Airway epithelial cell (primary cell): ENCODE results near the gene SDHAF1. TPM values are rescaled to one million over a fixed set of nuclear protein-coding genes. Genes with fewer than 3 reads are reported as not detected.

ENCODE experiments used
- total RNA-seq: library from RNA; depleted of rRNA; stranded (reverse); fragments of >200 nt; gene quantifications from 2 replicates; pipeline ENCODE4 v1.2.3, GENCODE V29; 2015

SDHAF1 gene
- total RNA-seq: 34.6 and 81.5 TPM in 2 replicates

GRCh38 chr19:35995048-35995993, at the start of gene SDHAF1:
SDHAF1 (plus strand) TSS chr19:35995188; CDS start chr19:35995275, 87 bp downstream.

DNA sequence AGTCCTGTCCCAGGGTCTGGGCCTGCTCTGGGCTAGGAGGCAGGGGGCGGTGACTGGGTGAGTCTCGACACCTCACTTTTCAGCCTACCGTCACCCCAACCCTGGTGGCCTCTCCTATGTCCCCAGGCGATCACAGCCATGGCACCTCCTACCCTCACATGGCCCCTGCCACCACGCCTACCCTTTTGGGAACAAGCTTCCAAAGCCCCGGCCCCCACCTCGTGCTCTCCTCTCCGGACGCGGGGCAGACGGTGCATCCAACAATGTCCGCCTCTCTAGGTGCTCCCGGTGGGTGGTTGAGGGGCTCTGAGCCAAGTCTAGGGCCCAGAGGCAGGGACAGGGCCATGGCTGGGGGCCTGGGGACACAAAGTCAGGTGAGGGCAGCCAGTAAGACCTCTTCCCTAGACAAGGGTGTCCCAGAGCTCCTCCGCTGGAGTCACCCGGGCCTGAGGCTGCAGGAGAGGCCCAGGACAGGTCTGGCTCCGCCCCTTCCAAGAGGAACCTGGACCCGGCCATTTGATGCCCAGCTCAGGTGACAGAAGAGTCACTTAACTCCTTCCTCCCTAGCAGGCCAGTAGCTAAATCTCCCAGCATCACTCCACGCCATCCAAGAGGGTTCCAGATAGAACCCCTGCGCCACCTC, 13.5 kb downstream of the SDHAF1 start, which contains the start of gene SYNE4:
Gene SYNE4 (minus strand): TSS at position 478 of the 643 bp plus-strand sequence. CDS start 132 bp downstream, at position 346.

GRCh38 chr19:36014012-36014924, 19.3 kb downstream of the SDHAF1 start, which contains the start of gene ALKBH6:
ALKBH6 (minus strand) TSS chr19:36014213; CDS start chr19:36013397, 816 bp downstream.

DNA sequence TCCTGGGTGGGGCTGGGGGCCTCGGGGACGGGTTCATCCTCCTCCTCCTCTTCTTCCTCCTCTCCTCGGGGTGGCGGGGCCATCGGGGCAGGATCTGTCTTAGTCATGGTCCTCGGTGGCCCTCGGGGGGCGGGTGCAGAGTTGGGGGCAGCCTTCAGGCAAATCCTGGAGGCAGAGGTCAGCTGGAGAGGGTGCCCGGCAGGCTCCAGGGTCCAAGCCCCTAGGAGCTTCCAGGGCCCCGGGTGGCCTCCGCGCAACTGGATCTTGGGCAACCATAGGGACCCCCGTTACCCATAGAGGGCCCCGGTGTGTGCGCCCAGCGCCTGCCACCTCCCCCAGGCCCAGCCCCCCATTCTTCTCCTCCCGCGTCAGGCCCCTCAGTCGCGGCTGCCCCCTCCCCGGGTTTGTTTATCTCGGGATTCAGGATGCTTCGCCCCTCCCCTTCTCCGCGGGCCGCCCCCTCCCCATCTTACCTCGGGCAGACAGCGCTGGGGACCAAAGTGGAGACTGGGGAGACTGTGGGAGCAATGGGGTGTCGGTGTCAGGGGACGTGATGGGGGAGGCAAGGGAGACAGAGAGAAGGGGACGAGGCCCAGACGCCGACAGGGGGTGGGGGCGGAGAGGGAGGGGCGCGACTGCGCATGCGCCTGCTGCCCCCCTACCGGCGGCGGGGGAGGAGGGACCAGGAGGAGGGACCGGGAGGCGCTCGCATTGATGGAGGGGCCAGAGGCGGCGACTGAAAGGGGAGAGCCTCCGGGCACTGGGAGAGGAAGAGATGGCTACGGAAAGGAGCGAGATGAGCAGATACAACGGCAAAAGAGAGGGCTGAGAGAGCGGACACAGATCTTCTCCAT, 37.5 kb downstream of the SDHAF1 start, which contains the start of gene CLIP3:
Gene CLIP3 (minus strand): TSS at position 623 of the 854 bp plus-strand sequence. CDS start 516 bp downstream, at position 107.

Other genes with a start within 250 kb of the SDHAF1 start
- 7.9 and 9.1 TPM in 2 replicates for gene U2AF1L4, start 249.8 kb upstream of the SDHAF1 start, total RNA-seq
- gene PSENEN, start 249.5 kb upstream of the SDHAF1 start, total RNA-seq: 45.9 and 62.3 TPM in 2 replicates
- 10.4 and 43.5 TPM in 2 replicates for gene LIN37, start 246.6 kb upstream of the SDHAF1 start, total RNA-seq
- 0.35 TPM in 1 of 2 replicates, not detected in the other for gene HSPB6, start 238.2 kb upstream of the SDHAF1 start, total RNA-seq
- gene PROSER3, start 237.0 kb upstream of the SDHAF1 start, total RNA-seq: 6.5 and 19.5 TPM in 2 replicates
- gene ARHGAP33, start 219.6 kb upstream of the SDHAF1 start, total RNA-seq: 5.6 and 7.5 TPM in 2 replicates
- not detected in 2 replicates for gene PRODH2, start 182.3 kb upstream of the SDHAF1 start, total RNA-seq
- not detected in 2 replicates for gene NPHS1, start 142.7 kb upstream of the SDHAF1 start, total RNA-seq
- gene KIRREL2, start 138.3 kb upstream of the SDHAF1 start, total RNA-seq: 0.14 TPM in 1 of 2 replicates, not detected in the other
- 1.9 and 2.8 TPM in 2 replicates for gene APLP1, start 126.6 kb upstream of the SDHAF1 start, total RNA-seq
- 4.8 and 21.3 TPM in 2 replicates for gene NFKBID, start 94.6 kb upstream of the SDHAF1 start, total RNA-seq
- not detected in 2 replicates for gene HCST, start 92.7 kb upstream of the SDHAF1 start, total RNA-seq
- gene TYROBP, start 86.9 kb upstream of the SDHAF1 start, total RNA-seq: not detected in 2 replicates
- gene LRFN3, start 58.8 kb upstream of the SDHAF1 start, total RNA-seq: 6.5 and 10.8 TPM in 2 replicates
- 2.9 and 3.9 TPM in 2 replicates for gene SYNE4, start 13.6 kb downstream of the SDHAF1 start, total RNA-seq
- 38.7 and 48.2 TPM in 2 replicates for gene ALKBH6, start 19.0 kb downstream of the SDHAF1 start, total RNA-seq
- 0.19 and 0.28 TPM in 2 replicates for gene CLIP3, start 37.7 kb downstream of the SDHAF1 start, total RNA-seq
- gene THAP8, start 59.1 kb downstream of the SDHAF1 start, total RNA-seq: 3.5 and 6.8 TPM in 2 replicates
- gene WDR62, start 59.7 kb downstream of the SDHAF1 start, total RNA-seq: 4.3 and 5.4 TPM in 2 replicates
- gene OVOL3, start 116.0 kb downstream of the SDHAF1 start, total RNA-seq: not detected in 2 replicates
- 52.7 and 73.0 TPM in 2 replicates for gene POLR2I, start 119.7 kb downstream of the SDHAF1 start, total RNA-seq
- gene TBCB, start 120.3 kb downstream of the SDHAF1 start, total RNA-seq: 239 and 256 TPM in 2 replicates
- 206 and 280 TPM in 2 replicates for gene CAPNS1, start 144.9 kb downstream of the SDHAF1 start, total RNA-seq
- gene COX7A1, start 157.3 kb downstream of the SDHAF1 start, total RNA-seq: 0.35 TPM in 1 of 2 replicates, not detected in the other
- 1.9 TPM in 2 replicates for gene ZNF565, start 219.5 kb downstream of the SDHAF1 start, total RNA-seq
- gene ZNF146, start 219.9 kb downstream of the SDHAF1 start, total RNA-seq: 63.0 and 79.5 TPM in 2 replicates